ENCODE data around the gene MYO7A. TPM values are rescaled to one million over a fixed set of nuclear protein-coding genes. Genes with fewer than 3 reads are reported as not detected.
A peak's percentile ranks its signal among the peaks of the same experiment; 100 is the strongest.

Gene MYO7A
- 1 to 10 TPM in 2 of 4 donors, under 1 TPM in 2; 0.15 to 4.0 (median 1.2) TPM for total RNA-seq

DNA sequence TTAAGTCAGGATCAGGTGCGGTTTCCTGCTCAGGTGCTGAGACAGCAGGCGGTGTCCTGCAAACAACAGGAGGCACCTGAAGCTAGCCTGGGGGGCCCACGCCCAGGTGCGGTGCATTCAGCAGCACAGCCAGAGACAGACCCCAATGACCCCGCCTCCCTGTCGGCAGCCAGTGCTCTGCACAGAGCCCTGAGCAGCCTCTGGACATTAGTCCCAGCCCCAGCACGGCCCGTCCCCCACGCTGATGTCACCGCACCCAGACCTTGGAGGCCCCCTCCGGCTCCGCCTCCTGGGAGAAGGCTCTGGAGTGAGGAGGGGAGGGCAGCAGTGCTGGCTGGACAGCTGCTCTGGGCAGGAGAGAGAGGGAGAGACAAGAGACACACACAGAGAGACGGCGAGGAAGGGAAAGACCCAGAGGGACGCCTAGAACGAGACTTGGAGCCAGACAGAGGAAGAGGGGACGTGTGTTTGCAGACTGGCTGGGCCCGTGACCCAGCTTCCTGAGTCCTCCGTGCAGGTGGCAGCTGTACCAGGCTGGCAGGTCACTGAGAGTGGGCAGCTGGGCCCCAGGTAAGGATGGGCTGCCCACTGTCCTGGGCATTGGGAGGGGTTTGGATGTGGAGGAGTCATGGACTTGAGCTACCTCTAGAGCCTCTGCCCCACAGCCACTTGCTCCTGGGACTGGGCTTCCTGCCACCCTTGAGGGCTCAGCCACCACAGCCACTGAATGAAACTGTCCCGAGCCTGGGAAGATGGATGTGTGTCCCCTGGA is at the start of gene MYO7A:
MYO7A (plus strand) TSS at position 327 of the 772 bp plus-strand sequence. CDS start 2,389 bp downstream, outside the sequence.
- Histone ChIP-seq H3K36me3 (peaks cover 0 to 16% (median 0%) of the 10 kb centered on the region in 3 donors), H3K4me3 (peak within 1 kb of the TSS; percentile 6 to 66 (median 39)), H3K4me1 (peaks cover 13 to 39% (median 24%) of the 10 kb centered on the region in 3 donors), H3K9me3 (no peaks in the 10 kb centered on the region), H3K27me3 (peaks cover 0 to 13% (median 0%) of the 10 kb centered on the region in 4 donors), H3K27ac (no peak within 1 kb of the TSS)
- TF ChIP-seq CTCF (IDR thresholded peaks at IDR 0.05) (no peak), POLR2A (IDR thresholded peaks at IDR 0.05) (no peak)
- intact Hi-C loops (cut with DNase I), result loop anchor here (5.0 kb wide), 1 partner anchor 59 kb away; no protein-coding TSS in a partner anchor
- DNase-seq, result no peak
- 26 to 37% methylated on average over 8 to 11 of the region's 20 CpGs for WGBS, 2 donors

GRCh38 chr11:77079666-77080065 is 48.4 kb upstream of the MYO7A start:
- H3K27ac ChIP-seq, result no peak overlapping the region
- DNase-seq, result no peak
- H3K36me3 ChIP-seq, result peaks cover 0 to under 1% (median 0%) of the 10 kb centered on the region in 3 donors
- 84 to 88% methylated on average over 2 of the region's 2 CpGs for WGBS, 2 donors
- H3K27me3 ChIP-seq, result no peaks in the 10 kb centered on the region
- H3K4me3 ChIP-seq, result no peak overlapping the region
- H3K9me3 ChIP-seq, result no peaks in the 10 kb centered on the region
- TF ChIP-seq POLR2A (IDR thresholded peaks at IDR 0.05), result no peak
- no peak for TF ChIP-seq CTCF (IDR thresholded peaks at IDR 0.05)
- H3K4me1 ChIP-seq, result peaks cover 18 to 46% (median 24%) of the 10 kb centered on the region in 3 donors
- intact Hi-C loops (cut with DNase I), result no loop called here

GRCh38 chr11:77080643-77081210 is 47.3 kb upstream of the MYO7A start:
- no peaks in the 10 kb centered on the region for H3K9me3 ChIP-seq
- intact Hi-C loops (cut with DNase I), result no loop called here
- DNase-seq, result no peak
- no peaks in the 10 kb centered on the region for H3K27me3 ChIP-seq
- TF ChIP-seq POLR2A (IDR thresholded peaks at IDR 0.05), result no peak
- TF ChIP-seq CTCF (IDR thresholded peaks at IDR 0.05), result no peak
- WGBS, 2 donors, result 80 to 92% methylated on average over 1 to 2 of the region's 2 CpGs
- H3K27ac ChIP-seq, result no peak overlapping the region
- peaks cover 9 to 35% (median 18%) of the 10 kb centered on the region in 3 donors for H3K4me1 ChIP-seq
- H3K36me3 ChIP-seq, result peaks cover 0 to 5% (median 0%) of the 10 kb centered on the region in 3 donors
- no peak overlapping the region for H3K4me3 ChIP-seq

GRCh38 chr11:77081381-77081851 is 46.6 kb upstream of the MYO7A start:
- peaks cover 0 to 5% (median 0%) of the 10 kb centered on the region in 3 donors for H3K36me3 ChIP-seq
- TF ChIP-seq POLR2A (IDR thresholded peaks at IDR 0.05) (no peak), CTCF (IDR thresholded peaks at IDR 0.05) (no peak)
- no peaks in the 10 kb centered on the region for H3K9me3 ChIP-seq
- intact Hi-C loops (cut with DNase I), result no loop called here
- DNase-seq, result no peak
- H3K4me3 ChIP-seq, result no peak overlapping the region
- WGBS, 2 donors, result no CpG with 5 or more reads among the region's 9 CpGs
- H3K27me3 ChIP-seq, result no peaks in the 10 kb centered on the region
- no peak overlapping the region for H3K27ac ChIP-seq
- H3K4me1 ChIP-seq, result peaks cover 9 to 31% (median 14%) of the 10 kb centered on the region in 3 donors
